OCI-M2 (cell line): ENCODE data around the gene NCCRP1.

Experiments
- DNase-seq: peaks from one replicate; lab custom pipeline; 2025; ENCODE audit not compliant: unreplicated experiment; lab: John Stamatoyannopoulos, UW

The NCCRP1 gene, protein sequence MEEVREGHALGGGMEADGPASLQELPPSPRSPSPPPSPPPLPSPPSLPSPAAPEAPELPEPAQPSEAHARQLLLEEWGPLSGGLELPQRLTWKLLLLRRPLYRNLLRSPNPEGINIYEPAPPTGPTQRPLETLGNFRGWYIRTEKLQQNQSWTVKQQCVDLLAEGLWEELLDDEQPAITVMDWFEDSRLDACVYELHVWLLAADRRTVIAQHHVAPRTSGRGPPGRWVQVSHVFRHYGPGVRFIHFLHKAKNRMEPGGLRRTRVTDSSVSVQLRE

DNA sequence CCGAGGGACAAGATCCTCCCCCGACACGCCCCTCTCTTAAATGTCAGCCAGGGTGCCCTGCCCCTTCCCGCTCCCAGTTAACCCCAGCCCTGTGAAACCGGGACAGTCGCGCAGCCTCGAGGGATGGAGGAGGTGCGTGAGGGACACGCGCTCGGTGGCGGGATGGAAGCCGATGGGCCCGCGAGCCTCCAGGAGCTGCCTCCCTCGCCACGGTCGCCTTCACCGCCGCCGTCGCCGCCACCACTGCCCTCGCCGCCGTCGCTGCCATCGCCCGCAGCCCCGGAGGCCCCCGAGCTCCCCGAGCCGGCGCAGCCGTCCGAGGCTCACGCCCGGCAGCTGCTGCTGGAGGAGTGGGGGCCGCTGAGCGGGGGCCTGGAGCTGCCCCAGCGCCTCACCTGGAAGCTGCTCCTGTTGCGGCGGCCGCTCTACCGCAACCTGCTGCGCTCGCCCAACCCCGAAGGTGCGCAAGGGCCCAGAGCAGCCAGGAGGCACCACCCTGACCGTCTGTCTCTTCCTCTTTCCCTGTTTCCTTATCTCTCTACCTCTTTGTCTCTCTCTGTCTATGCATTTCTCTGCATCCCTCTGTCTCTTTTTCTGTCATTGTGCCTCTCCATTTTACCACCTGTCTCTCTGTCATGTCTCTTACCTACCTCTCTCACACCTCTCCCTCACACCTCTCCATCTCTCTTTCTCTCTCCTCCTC, at the start of gene NCCRP1:
TSS of gene NCCRP1 (plus strand) at position 105 of the 703 bp plus-strand sequence. CDS start at position 124, 19 bp downstream.
- DNase-seq: no peak

DNA sequence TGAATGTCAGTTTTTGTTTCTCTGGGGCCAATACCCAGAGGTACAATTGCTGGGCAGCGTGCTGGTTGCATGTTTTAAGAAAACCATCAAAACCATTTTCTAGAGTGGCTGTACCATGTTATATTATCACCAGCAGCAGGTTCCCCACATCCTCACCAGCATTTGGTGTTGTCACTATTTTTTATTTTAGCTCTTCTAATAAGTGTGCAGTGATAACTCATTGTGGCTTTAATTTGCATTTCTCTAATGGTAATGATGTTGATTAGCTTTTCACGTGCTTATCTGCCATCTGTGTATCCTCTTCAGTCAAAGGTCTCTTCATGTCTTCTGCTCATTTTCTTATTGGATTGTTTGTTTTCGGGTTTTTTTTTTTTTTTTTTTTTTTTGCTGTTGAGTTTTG, 49.3 kb upstream of the NCCRP1 start:
- no peak for DNase-seq

DNA sequence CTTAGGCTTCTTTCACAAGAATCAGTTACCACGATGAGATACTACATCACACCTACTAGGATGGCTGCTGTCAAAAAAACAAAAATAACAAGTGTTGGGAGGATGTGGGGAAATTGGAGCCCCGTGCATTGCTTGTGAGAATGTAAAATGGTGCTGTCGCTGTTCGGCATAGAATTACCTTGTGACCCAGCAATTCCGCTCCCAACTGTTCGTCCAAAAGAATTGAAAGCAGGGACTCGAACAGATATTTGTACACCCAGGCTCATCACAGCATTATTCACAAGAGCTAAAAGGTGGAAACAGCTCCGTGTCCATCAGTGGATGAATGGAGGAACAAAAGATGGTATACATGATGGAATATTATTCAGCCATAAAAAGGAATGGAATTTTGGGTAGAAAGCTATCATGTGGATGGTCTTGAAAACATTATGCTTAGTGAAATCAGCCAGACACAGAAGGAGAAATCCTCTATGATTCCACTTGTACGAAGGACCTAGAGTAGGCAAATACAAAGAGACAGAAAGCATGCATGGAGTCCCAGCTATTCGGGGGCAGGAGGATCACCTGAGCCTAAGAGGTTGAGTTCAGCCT, 47.7 kb upstream of the NCCRP1 start:
- no peak for DNase-seq

DNA sequence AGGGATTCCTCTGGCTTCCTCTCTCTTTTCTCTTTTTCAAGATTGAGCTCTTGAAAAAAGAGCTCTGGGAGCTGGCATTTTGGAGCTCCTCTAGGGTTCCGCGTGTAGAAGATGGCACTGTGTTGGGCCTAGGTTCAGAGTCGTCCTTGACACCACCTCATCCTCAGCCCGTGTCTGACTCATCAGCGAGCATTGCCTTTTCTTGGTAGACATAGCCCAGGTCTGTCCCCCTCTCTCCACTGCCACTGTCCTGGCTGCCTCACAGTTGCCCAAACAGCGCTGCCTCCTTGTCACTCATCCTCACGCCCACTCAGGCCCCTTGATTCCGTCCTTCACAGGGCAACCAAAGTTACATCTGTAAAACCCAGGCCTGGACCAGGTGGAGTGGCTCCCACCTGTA, 46.5 kb upstream of the NCCRP1 start:
- no peak for DNase-seq

DNA sequence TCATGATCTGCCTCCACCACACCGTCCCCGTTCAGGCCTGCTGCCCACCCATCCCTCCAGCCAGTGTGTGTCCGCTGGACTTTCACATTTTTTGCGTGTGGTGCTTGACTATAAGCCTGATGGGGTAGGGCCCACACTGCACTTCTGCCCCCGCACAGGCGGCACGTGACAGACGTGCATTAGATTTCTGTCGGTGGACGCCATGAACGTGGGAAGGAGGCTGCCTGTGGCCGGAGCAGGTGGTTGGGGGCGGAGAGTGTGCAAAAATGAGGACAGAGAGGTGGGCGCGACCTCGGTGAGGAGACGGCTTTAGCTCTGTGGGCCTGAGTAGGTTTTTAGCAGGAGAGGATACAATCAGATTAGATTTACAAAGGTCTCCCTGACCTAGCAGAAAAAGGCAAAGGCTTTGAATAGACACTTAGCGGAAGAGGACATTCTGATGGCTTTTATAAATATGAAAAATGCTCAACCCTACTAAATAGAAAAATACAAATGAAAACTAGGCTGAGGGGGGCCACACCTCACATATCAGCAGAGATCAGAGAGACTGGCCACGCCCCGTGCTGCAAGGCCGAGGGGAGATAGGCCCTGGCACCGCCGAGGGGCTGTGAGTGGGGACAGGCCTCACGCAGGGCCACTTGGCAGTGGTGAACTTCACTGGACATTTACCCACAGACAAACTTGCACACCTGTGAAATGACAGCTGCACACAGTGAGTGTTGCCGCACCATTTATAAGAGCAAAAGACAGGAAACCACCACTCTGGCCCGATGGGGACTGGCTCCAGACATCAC, 45.8 kb upstream of the NCCRP1 start:
- DNase-seq: no peak

DNA sequence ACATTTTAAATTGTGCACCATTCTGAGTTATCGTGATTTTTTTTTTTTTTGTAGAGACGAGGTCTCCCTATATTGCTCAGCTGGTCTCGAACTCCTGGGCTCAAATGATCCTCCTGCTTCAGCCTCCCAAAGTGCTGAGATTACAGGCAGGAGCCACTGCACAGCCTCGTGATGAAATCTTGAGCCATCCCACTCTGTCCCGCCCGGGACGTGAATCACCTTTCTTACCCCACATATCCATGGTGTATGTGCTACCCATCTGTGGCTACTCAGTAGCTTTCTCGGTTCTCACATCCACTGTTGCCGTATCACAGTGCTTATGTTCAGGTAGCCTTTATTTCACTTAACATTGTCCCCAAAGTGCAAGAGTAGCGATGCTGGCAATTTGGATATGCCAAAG, 44.7 kb upstream of the NCCRP1 start:
- no peak for DNase-seq

DNA sequence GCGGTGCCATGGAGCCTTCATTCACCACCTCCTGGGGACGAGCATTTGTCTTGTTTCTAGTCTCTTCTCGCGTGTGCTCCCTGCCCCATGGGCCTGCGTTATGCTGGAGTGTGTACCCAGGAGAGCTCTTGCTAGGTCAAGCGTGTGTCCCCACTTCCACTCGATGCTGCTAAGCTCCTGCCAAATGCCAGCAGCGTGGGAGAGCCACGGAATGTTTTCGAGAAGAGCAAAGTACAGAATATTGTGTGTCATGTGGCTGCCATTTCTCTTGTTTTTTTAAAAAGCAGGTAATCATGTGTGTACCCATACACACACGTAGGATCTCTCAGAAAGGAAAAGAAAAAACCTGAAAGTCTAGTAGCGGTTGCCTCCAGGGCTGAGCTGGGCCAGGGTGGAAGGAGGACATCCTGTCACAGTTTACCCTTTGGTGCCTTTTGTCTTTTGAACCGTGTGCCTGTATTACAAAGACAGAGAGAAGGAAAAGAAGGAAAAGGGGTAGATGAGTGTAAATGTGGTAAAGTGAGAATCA, 42.6 kb upstream of the NCCRP1 start:
- DNase-seq: no peak

DNA sequence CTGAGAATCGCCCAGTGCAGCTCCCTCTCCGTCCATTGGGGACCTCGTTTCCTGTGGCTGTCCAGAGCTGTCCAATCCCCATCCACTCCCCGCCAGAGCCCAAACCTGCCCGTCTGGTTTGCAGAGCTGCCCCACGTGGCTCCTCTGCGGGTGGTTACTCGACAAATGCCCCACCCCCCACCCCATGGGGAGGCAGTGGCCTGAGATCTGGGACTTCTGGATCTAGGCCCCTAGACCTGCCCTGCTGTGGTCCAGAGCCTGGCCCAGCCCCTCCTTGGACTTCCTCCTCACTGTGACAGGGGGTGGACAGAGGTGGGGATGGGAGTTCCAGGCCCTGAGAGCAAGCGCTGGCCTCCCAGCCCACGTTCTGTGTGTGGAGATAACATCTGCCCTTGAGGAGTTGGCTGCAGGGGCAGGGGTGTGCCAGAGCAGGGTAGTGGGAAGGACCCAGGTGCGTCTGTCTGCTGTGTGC, 42.1 kb upstream of the NCCRP1 start:
- DNase-seq: no peak

DNA sequence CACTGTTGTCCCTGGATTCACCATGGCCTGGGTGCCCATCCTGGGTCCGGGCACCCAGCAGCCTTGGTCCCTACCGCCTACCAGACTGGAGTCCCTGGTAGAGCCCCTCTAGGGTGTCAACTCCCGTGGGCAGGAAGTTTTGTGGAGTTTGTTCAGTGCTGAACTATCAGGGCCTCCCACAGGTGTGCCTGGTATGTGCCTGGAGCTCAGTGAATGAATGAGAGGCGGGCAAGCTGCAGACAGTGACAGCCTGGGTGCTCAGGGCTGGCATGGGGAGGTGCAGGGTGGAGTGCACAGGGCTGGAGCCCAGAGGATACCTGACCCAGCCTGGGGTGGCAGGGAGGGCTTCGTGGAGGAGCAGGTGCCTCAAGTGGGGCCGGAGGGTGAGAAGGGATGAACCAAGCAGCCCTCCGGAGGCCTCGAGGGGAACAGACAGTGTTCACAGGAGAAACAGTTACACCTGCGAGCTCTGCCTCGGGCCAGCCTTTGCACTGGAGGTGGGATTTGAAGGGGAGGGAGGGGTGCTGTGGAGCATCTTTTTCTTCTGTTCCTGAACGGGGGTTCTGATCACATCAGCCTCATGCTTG, 41.6 kb upstream of the NCCRP1 start:
- no peak for DNase-seq

DNA sequence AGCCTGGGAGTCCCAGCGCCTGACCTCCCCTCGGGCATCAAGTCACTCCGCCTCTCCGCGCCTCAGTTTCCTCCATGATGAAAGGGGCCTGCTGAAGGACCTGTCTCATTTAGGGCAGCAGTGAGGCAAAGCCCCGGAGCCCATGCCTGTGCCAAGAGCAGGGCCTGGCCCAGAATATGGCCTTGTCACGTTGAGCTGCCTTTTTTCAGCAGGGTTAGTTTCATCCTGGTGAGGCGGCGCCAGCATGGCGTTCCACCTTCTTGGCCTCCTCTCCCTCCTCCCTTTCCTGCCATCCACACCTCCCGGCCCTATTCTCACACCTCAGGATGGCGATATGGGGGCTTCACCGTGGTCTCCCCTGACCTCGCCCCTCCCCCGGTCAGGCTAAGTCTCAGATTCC, 41.0 kb upstream of the NCCRP1 start:
- no peak for DNase-seq

DNA sequence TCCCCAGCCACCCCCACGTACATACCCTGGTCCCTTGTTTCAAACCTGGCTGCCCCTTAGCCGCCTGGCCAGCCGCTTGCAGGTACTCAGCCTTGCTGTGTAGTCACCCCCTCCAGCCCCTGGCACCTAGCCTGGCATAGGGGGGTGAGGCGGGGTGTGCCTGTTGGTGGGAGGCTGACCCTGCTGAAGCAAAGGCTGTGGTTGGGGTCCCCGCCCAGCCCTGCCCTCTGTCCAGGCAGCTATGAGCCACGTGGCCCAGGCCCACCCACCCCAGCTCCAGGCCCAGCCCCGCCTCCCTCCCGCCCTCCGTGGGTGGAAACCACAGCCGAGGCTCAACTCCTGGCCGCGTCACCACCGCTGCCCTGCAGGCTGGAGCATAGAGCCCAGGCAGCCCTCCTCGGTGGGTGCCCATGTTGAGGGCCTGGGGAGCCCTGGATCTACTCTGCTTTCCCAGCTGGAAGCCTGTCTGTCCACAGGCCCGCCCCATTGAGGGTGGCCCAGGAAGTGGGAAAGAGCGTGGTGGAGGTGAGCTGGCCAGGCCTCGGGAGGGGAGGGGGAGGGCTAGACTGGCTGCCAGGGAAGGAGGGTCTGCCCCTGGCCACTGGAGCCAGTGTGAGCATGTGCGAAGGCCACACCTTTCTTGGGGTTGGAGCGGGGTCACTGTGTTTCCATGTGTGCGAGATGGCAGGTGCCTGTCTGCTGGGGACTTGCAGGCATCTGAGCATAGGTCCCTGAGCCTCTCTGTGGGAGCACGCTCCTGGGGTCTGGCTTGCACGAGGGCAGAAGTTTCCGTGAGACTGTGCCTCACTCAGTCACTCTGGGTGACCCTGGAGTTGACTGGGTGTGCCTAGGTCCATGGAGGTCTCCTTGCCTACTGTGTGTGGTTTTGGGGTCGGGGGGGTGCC, 40.2 kb upstream of the NCCRP1 start:
- DNase-seq: no peak

DNA sequence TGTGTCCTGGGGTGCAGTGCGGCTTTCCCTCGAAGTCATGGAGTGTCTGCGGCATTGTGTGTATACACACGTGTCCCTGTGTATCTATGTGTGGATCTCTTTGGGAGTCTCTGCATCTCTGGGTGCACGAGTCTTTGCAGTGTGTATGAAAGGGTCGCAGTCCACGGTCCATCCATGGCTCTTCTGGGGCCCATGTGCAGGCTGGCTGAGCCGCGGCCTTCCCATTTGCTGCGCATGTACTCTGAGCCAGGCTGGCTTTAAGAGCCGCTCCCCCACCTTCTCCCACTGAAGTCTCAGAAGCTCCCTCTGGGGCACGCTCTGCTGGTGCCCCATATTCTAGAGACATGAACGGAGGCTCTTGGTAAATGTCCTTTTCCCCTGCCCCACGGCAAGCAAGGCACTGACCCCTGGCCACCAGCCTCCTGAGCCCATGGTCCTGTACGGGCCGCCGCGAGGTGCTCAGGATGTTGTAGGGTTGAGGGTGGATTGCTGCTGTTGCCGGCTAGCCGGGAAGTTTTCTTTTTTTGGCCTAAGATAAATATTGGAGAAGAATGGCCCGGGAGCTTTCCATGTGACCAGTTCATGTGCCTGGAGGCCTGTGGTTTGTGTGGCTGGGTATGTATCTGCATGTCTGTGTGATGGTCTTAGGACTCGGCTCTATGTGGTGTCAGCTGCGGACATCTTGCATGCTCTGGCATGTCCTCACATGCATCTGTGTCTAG, 39.3 kb upstream of the NCCRP1 start:
- DNase-seq: no peak

DNA sequence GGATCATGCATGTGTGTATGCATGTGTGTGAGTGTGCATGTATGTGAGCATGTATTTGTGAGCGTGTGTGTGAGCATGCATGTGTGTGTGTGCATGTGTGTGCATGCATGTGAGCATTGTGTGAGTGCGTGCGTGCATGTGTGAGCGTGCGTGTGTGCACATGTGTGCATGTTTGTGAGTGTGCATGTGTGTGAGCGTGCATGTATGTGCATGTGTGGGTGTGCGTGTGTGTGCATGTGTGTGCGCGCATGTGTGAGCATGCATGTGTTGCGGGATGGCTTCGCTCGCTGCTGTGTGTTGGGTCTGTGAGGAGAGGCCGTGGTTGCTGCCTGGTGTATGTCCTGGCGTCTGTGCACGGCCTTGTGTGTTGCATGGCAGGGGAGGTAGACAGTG, 38.8 kb upstream of the NCCRP1 start:
- no peak for DNase-seq

DNA sequence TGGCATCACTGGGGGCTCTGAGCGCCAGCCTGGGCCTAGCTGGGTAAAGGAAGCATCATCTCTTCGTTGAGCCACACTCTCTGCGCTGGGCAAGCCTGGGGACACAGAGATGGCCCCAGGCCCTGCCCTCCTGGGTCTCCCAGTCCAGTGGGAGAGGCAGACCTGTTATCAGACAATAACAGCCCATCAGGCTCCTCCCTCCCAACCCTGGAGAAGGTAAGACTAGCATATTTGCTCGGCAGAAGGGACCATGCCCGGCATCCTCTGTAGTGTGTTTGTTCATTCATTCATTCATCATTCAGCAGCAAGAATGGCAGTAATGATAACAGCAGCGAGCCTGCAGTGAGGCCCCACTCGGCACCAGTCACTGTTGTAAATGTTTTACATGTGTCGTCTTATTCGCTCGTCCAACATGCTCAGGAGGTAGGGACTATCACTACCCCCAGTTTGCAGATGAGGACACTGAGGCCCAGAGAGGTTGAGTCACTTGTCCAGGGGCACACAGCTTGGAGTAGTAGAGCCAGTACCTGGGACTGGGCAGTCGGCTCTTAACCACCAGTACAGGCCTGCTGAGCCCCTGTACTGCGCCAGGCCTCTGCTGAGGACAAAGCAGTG, 38.0 kb upstream of the NCCRP1 start:
- DNase-seq: no peak

DNA sequence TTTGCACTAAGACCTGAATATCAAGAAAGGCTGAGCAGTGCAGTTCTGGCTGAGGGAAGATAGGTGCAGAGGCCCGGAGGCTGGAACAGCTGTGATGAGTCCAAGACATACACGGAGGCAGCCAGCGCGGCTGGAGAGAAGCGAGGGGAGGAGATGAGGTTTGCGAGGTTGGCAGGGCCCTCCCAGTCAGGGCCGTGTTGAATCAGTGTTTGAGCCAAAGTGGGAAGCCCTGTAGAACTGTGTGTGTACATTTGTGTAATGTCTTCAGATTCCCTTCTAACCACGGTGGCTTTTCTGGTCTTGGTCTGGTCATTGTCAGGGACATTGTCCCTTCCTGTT, 36.3 kb upstream of the NCCRP1 start:
- DNase-seq: no peak

DNA sequence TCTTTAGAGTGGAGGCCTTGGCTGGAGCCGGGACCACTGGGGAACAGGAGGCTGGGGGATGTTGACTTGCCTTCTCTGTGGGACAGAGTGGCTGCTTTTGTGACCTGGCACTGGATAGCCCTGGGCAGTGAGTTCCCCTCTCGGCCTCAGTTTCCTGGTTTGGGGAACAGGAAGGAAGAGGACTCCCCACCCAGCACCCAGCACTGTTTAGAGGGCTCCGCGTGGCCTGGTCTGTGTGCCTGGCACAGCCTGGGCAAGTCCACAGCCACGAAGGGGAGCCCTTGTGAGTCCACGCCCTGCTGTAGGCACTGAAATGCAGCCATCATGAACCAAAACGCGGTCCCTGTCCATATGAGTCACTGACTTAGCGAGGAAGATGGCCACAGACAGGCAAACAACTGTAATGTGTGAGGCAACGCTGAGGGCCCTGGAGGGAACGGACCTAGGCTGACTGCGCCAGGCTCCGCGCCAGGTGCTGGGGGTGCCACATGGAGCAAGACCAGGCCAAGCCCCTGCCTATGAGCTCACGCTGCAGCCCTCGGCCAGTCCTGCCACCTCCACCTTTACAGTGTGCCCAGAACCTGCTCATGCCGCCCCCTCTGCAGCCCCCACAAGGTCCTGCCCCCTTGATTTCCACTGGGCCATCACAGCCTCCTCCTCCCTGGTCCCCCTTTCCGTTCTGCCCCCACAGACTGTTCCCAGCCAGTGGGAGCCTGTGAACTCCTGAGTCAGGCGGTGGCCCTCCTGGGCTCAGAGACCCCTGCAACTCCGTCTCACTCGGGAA, 35.7 kb upstream of the NCCRP1 start:
- DNase-seq: no peak

DNA sequence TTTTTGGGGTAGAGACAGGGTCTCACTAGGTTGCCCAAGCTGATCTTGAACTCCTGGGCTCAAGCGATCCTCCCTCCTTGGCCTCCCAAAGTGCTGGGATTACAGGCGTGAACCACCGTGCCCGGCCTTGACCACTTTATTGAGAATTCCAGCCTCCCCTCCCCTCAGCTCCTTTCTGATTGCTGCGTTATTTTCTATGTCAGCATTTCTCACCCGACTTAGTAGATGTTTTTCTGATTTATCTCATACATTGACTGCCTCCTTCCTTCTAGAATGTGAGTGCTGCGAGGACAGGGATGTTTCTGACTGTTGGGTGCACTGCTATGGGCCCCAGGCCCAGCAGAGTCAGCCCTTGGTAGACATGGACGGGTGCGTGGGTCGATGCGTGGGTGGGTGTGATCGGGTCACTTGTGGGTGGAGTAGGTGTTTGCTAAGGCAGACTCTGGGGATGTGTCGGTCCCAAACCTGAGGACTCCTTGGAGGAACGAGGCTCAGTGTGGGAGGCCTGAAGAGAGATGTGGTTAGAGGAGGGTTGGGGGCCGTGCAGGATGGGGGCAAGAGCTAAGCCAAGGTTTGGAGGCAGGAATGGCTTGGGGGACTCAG, 34.2 kb upstream of the NCCRP1 start:
- DNase-seq: no peak

DNA sequence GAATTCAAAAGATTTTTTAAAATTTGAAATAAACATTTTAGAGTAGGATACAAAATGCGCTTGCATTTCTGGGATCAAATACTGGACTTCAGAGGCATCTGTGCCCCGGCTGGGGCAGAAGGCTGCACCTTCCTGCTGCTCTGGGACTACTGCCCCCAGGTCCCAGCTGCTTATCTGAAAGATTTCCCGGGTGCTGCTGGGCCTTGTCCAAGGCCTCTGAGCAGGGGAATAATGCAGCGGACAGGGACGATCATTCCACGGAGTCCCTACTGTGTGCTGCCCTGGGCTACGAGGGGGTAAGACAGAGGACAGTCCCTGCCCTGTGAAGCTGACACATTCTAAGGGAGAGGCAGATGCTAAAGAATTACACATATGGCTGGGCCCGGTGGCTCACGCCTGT, 33.1 kb upstream of the NCCRP1 start:
- no peak for DNase-seq
